Measurements from ENCODE around the gene C17orf114.

C17orf114 gene

DNA sequence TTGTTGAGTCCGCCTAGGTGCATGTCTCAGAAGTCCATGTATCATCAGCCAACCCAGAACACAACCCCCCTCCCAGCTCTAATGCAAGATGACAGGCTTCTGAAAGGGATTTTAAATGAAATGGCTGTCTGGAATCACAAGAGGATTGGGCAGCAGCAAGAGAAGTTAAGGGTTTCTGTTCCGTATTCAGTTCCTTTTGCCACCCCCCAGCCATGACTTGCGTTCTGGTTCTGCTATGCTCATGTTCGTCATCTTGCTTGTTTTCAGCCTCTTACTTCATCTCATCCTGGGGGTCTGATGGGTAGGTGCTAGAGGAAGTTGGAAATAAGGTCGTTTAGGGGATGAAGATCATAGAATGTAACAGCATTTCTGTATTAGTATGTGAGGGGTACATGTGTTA is 43.0 kb upstream of the C17orf114 start:
- peak overlapping the region in 2 of 4 donors; percentile 9 to 11 for H3K27ac ChIP-seq
- peaks cover 23 to 91% (median 31%) of the 10 kb centered on the region in 3 donors for H3K4me1 ChIP-seq
- peaks cover 0 to 20% (median 0%) of the 10 kb centered on the region in 3 donors for H3K36me3 ChIP-seq
- H3K4me3 ChIP-seq, result no peak overlapping the region
- no peak for TF ChIP-seq POLR2A (IDR thresholded peaks at IDR 0.05)
- TF ChIP-seq, protein P1, sequence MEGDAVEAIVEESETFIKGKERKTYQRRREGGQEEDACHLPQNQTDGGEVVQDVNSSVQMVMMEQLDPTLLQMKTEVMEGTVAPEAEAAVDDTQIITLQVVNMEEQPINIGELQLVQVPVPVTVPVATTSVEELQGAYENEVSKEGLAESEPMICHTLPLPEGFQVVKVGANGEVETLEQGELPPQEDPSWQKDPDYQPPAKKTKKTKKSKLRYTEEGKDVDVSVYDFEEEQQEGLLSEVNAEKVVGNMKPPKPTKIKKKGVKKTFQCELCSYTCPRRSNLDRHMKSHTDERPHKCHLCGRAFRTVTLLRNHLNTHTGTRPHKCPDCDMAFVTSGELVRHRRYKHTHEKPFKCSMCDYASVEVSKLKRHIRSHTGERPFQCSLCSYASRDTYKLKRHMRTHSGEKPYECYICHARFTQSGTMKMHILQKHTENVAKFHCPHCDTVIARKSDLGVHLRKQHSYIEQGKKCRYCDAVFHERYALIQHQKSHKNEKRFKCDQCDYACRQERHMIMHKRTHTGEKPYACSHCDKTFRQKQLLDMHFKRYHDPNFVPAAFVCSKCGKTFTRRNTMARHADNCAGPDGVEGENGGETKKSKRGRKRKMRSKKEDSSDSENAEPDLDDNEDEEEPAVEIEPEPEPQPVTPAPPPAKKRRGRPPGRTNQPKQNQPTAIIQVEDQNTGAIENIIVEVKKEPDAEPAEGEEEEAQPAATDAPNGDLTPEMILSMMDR (IDR thresholded peaks at IDR 0.05), result no peak
- intact Hi-C loops (cut with DNase I), result no loop called here
- H3K9me3 ChIP-seq, result no peaks in the 10 kb centered on the region
- 69 to 80% methylated on average over 5 of the region's 5 CpGs for WGBS, 2 donors
- DNase-seq, result no peak
- no peaks in the 10 kb centered on the region for H3K27me3 ChIP-seq

DNA sequence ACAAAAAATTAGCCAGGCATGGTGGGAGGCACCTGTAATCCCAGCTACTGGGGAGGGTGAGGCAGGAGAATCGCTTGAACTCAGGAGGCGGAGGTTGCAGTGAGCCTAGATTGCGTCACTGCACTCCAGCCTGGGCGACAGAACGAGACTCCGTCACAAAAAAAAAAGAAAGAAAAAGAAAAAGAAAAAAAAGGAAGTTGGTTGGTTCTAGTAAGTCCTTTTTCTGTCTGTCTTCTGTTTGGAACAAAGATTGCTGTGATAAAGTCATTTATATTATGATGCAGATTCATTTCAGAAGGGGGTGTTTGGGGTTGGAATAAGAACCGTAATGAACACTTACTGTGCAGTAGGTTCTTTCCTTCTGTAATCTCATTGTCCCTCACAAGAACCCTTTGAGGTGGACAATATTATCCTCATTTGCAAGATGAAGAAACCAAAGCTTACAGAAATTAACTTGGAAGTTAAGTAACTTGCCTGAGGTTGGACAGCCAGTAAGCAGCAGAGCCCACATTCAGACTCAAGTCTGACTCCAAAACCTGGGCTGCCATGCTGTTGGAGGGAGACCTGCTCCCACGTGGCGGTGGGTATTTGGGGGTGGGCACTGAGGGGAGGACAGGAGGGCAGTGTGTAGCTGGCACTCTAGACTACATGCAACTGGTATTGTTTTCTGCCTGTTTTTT is 41.3 kb upstream of the C17orf114 start:
- Histone ChIP-seq H3K27me3 (no peaks in the 10 kb centered on the region), H3K36me3 (peaks cover 0 to 23% (median 0%) of the 10 kb centered on the region in 3 donors), H3K27ac (peak overlapping the region in 2 of 4 donors; percentile 28 to 33), H3K4me1 (peaks cover 9 to 91% (median 28%) of the 10 kb centered on the region in 3 donors), H3K4me3 (no peak overlapping the region), H3K9me3 (no peaks in the 10 kb centered on the region)
- intact Hi-C loops (cut with DNase I), result no loop called here
- DNase-seq, result no peak
- 68 to 78% methylated on average over 9 of the region's 9 CpGs for WGBS, 2 donors
- TF ChIP-seq, protein P1 (IDR thresholded peaks at IDR 0.05), result no peak

GRCh38 chr17:4842376-4842775 is 40.2 kb upstream of the C17orf114 start:
- H3K4me3 ChIP-seq, result no peak overlapping the region
- TF ChIP-seq POLR2A (IDR thresholded peaks at IDR 0.05), result no peak
- TF ChIP-seq, protein P1 (IDR thresholded peaks at IDR 0.05), result no peak
- WGBS, 2 donors, result 78 to 89% methylated on average over 3 of the region's 3 CpGs
- no peak for DNase-seq
- H3K27me3 ChIP-seq, result no peaks in the 10 kb centered on the region
- H3K4me1 ChIP-seq, result peaks cover 10 to 91% (median 33%) of the 10 kb centered on the region in 3 donors
- H3K9me3 ChIP-seq, result no peaks in the 10 kb centered on the region
- no peak overlapping the region for H3K27ac ChIP-seq
- H3K36me3 ChIP-seq, result peaks cover 0 to 30% (median 0%) of the 10 kb centered on the region in 3 donors
- intact Hi-C loops (cut with DNase I), result no loop called here

DNA sequence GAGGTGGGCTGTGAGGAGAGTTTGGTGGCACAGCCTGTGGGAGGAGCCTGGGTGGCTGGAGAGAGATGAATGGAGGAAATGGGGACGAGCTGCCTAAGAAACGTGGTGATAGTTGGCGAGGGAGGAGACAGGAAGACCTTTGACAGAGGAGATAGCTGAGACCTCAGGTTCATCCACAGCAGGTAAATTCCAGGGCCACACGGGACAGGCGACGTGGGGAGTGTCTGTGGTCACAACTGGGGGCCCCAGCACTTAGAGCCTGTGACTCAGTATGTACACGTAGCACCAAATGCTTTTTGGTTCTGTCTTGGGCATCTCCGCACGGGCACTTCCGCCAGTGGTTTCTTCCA is 38.7 kb upstream of the C17orf114 start:
- intact Hi-C loops (cut with DNase I), result no loop called here

More for the DNA sequence above, 38.7 kb upstream of the C17orf114 start:
- peaks cover 19 to 92% (median 48%) of the 10 kb centered on the region in 3 donors for H3K4me1 ChIP-seq
- H3K9me3 ChIP-seq, result no peaks in the 10 kb centered on the region
- no peak for TF ChIP-seq POLR2A (IDR thresholded peaks at IDR 0.05)
- TF ChIP-seq, protein P1 (IDR thresholded peaks at IDR 0.05), result no peak
- no peak for DNase-seq
- H3K27ac ChIP-seq, result no peak overlapping the region
- peaks cover 0 to 30% (median 0%) of the 10 kb centered on the region in 3 donors for H3K36me3 ChIP-seq
- no peak overlapping the region for H3K4me3 ChIP-seq
- WGBS, 2 donors, result 70 to 86% methylated on average over 9 to 10 of the region's 10 CpGs
- H3K27me3 ChIP-seq, result no peaks in the 10 kb centered on the region
